ENCODE measurements around the gene TXN2.
A peak's percentile ranks its signal among the peaks of the same experiment; 100 is the strongest.

TXN2 gene

GRCh38 chr22:36433318-36434231, 47.9 kb downstream of the TXN2 start:
- TF ChIP-seq GATA3 (IDR thresholded peaks at IDR 0.05; ENCODE audit: low read depth, low read length) (no peak), GATA2 (IDR thresholded peaks at IDR 0.05; ENCODE audit: low read depth, low read length) (peak; percentile 42; the same call in 1 of the 2 replicates)

DNA sequence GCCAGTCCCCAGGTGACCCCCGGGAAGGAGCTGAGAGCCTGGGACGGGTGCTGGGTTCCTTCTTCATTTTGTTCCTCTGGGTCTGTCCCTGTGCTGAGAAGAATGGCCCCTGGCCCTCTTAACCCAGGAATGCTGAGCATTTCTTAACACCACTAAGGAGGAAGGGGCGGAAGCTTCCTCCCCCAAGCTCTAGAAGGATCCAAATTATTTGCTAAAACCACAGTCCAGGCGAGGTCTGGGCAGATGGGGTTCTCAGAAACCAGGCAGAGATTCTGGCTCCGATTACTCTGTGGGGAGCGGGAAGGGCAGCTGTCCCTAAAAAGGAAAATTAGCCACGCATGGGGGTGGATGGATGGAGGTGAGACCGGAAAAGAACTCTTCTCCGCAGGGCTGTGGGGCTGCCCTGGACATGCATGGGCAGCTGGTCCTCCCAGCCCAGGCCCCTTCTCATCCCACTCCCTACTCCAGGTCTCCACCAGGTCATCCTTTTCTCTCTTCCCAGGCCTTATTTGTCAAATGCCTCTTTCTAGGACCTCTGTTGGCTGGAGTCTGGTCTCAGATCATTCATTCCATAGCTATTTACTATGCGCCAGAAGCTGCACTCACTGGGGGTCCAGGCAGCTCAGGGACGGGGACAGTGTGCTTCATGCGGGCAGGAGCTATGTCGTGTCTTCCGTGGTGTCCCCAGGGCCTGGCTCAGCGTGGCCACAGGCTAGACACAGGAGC, 48.7 kb downstream of the TXN2 start:
- TF ChIP-seq GATA2 (IDR thresholded peaks at IDR 0.05; ENCODE audit: low read depth, low read length) (peak; percentile 39; the same call in 1 of the 2 replicates), GATA3 (IDR thresholded peaks at IDR 0.05; ENCODE audit: low read depth, low read length) (no peak)

DNA sequence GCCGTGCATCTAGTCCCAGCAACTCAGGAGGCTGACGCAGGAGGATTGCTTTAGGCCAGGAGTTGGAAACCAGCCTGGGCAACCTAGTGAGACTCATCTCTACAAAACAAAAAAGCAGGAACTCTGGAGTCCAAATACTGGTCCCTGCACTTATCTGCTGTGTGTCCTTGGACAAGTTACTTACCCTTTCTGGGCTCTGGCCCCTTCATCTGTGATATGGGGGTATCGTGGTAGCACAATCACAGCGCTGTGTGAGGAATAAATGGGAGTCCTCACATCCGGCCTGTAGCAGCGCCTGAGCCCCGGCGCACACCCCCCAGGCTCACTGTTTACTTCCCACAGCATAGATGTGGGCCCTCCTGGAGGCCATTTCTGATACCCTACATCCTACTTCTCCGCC, 49.5 kb downstream of the TXN2 start:
- TF ChIP-seq GATA2 (IDR thresholded peaks at IDR 0.05; ENCODE audit: low read depth, low read length) (no peak), GATA3 (IDR thresholded peaks at IDR 0.05; ENCODE audit: low read depth, low read length) (no peak)

DNA sequence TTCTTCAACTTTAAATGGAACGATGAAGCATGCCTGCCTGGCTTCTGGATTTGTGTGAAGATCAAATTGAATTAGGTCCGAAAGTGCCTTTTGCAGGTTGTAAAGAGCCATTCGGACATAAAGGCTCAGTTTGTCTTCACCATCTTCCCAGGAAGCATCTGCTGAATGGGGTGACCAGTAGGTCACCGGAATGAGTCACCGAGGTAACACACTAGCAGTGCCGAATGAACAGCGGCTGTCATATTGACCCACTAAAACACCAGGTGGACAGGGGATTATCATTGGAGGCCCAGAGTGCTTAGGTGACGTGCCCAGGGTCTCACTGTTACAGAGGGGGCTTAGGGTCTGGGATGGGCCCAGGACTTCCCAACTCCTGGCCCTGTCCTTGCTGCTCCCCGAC, 50.6 kb downstream of the TXN2 start:
- no peak for TF ChIP-seq GATA2 (IDR thresholded peaks at IDR 0.05; ENCODE audit: low read depth, low read length)
- no peak for TF ChIP-seq GATA3 (IDR thresholded peaks at IDR 0.05; ENCODE audit: low read depth, low read length)

DNA sequence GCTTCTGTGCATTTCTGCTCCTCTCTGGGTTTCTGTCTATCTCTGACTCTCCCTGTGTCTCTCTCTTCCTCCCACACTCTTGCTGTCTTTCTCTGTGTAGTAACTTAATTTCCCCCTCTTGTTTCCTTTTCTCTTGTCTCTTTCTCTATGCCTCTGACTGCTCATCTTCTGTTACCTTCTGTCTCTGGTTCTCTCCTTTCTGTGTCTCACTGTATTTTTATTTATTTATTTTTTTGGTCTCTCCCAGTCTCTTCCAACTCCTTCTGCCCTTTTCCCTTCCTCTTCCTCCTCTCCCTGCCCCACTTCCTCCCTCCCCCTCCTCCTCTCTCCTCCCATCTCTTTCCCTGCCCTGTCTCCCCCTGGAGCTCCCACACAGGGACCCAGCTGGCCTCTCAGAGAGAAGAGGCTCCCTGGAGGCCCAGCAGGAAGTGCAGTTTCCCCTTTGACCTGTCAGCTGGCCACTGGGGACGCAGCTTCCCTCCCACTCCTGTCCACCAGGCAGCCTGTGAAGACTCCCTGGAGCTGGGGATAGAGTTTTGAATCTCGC, 55.4 kb downstream of the TXN2 start:
- TF ChIP-seq GATA3 (IDR thresholded peaks at IDR 0.05; ENCODE audit: low read depth, low read length) (no peak), GATA2 (IDR thresholded peaks at IDR 0.05; ENCODE audit: low read depth, low read length) (no peak)

- TF ChIP-seq GATA3 (IDR thresholded peaks at IDR 0.05; ENCODE audit: low read depth, low read length) (no peak), GATA2 (IDR thresholded peaks at IDR 0.05; ENCODE audit: low read depth, low read length) (no peak)
Observed at GRCh38 chr22:36424901-36425579, 56.4 kb downstream of the TXN2 start.

GRCh38 chr22:36423461-36424404, 57.7 kb downstream of the TXN2 start:
- TF ChIP-seq GATA2 (IDR thresholded peaks at IDR 0.05; ENCODE audit: low read depth, low read length), result no peak

DNA sequence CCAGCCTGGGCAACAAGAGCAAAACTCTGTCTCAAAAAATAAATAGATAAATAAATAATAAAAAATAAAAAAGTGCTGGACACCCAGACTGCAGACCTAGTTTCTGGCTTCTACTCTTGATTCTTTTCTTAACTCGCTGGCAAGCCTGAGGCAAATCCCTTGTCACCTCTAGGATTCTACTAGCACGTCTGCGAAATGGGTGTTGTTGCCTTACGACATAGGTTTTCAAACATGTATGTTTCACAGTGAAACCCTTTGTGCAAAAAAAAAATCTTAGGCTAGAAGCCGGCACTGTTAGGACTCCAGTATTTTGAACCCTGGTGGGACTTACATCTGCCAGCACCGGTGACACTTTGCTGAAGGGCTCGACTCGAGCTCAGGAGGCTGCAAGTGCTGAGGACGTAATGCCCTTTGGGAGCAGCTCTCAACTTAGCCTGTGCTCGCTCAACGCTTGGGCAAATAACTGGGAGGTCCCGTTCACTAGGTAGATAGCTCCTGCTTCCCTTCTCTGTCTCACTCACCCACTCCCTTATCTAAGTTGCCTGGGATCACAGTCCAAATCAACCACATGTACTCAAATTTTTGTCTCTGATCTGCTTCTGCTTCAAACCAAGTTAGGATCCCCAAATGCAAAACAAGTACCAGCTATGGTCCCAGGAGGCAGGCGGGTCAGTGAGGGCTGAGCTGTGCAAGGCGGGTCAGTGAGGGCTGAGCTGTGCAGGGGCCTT, 59.0 kb downstream of the TXN2 start:
- TF ChIP-seq GATA3 (IDR thresholded peaks at IDR 0.05; ENCODE audit: low read depth, low read length), result no peak
- TF ChIP-seq GATA2 (IDR thresholded peaks at IDR 0.05; ENCODE audit: low read depth, low read length), result no peak

DNA sequence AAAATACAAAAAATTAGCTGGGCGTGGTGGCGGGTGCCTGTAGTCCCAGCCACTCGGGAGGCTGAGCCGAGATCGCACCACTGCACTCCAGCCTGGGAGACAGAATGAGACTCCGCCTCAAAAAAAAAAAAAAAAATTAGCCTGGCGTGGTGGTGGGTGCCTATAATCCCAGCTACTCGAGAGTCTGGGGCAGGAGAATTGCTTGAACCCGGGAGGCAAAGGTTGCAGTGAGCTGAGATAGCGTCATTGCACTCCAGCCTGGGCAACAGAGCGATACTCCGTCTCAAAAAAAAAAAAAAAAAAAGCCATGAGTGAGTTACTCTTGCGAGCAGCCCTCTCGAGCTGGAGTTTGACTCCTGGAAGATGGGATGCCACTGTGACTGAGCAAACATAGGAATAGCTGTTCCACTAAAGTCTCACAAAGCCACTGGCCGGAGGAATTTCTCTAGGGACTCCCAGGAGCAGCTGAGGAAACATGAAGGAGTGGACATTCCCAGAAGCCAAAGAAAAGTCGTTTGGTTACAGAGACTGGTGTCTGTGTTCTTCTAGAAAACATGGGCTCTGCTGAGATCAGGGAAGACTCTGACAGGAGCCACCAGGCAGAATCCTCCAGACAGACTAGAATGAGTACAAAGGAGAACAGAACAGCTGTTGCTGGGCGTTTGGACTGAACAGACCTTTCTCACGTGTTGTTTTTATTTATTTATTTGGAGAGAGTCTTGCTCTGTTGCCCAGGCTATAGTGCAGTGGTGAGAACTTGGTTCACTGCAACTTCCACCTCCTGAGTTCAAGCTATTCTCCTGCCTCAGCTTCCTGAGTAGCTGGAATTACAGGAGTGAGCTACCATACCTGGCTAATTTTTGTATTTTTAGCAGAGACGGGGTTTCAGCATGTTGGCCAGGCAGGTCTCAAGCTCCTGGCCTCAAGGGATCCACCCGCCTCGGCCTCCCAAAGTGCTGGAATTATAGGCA, 61.2 kb downstream of the TXN2 start:
- TF ChIP-seq GATA3 (IDR thresholded peaks at IDR 0.05; ENCODE audit: low read depth, low read length) (no peak), GATA2 (IDR thresholded peaks at IDR 0.05; ENCODE audit: low read depth, low read length) (no peak)

GRCh38 chr22:36419177-36419911, 62.1 kb downstream of the TXN2 start:
- TF ChIP-seq GATA3 (IDR thresholded peaks at IDR 0.05; ENCODE audit: low read depth, low read length) (no peak), GATA2 (IDR thresholded peaks at IDR 0.05; ENCODE audit: low read depth, low read length) (no peak)

DNA sequence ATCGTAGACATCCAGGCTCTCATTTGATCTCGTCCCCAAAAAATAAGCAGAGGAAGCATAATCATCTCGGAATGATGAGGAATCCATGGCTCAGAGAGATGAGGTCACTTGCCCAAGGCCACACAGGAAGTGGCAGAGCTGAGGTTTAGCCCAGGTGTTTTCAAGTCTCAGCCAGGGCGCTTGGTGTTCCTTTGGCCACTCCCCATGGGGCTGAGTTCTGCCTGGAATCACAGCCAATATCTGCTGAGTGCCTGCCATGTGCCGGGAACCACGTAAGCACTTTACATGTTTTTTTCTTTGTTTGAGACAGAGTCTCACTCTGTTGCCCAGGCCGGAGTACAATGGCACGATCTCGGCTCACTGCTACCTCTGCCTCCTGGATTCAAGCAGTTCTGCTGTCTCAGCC, 64.2 kb downstream of the TXN2 start:
- TF ChIP-seq GATA3 (IDR thresholded peaks at IDR 0.05; ENCODE audit: low read depth, low read length) (no peak), GATA2 (IDR thresholded peaks at IDR 0.05; ENCODE audit: low read depth, low read length) (no peak)
